GM12878 (cell line): Measurements from ENCODE around the gene SLC12A3. TPM values are rescaled to one million over a fixed set of nuclear protein-coding genes. Genes with fewer than 3 reads are reported as not detected.
"Not testable (repeated sequence)": the region's sequence is repeated elsewhere in the genome, so short reads cannot be mapped to it uniquely, and the experiment has no call there.

Source experiments
- ATAC-seq: fragments of 200-7000 bp; cut with Tn5 transposase; 3 replicates; pipeline ENCODE4 v1.9.1; 2020; ENCODE audit warnings: mild to moderate bottlenecking, moderate library complexity
- BruUV-seq: library from RNA; stranded (reverse); fragments of 400-500 nt; replicated peaks from 2 replicates; lab custom pipeline; 2021; lab: Mats Ljungman, UMichigan
- CTCF ChIA-PET: fragments of 300-600 bp; sonication (Branson Sonifier 250); formaldehyde crosslinking; extraction: SDS; loops from one replicate; lab custom pipeline; 2021; ENCODE audit warnings: inconsistent platforms; lab: Yijun Ruan, JAX
- POLR2A ChIA-PET: fragments of 350-600 bp; formaldehyde crosslinking; extraction: SDS; loops from one replicate; lab custom pipeline; 2021; ENCODE audit warnings: inconsistent platforms; lab: Charles Lee
- RAD21 ChIA-PET: fragments of 300-600 bp; sonication (Branson Sonifier 250); formaldehyde crosslinking; loops from one replicate; lab custom pipeline; 2023; ENCODE audit warnings: antibody characterized with exemption; ENCODE audit not compliant: unreplicated experiment; lab: Charles Lee
- SMC1A ChIA-PET: fragments of 300-600 bp; sonication (Branson Sonifier 250); formaldehyde crosslinking; loops from one replicate; lab custom pipeline; 2023; ENCODE audit not compliant: unreplicated experiment, uncharacterized antibody; lab: Charles Lee
- DNase-seq: peaks from one replicate; pipeline ENCODE4 v3.0.0-alpha.2; 2011; ENCODE audit warnings: low read depth, low spot score
- FAIRE-seq: peaks from 3 replicates; lab custom pipeline; 2011; peaks lifted over from hg19 to GRCh38; lab: Jason Lieb, UNC
- H2AFZ ChIP-seq: 2 replicates; pipeline ENCODE4 v1.6.0; 2011; ENCODE audit warnings: low read depth, low read length, control low read depth; ENCODE audit not compliant: control insufficient read depth
- H3K27ac ChIP-seq: 2 replicates; pipeline ENCODE4 v1.5.1; 2011; ENCODE audit warnings: control low read depth; ENCODE audit not compliant: control insufficient read depth, insufficient read depth
- H3K27me3 ChIP-seq, 2 experiments: replicated peaks in 1 of 2; 2 replicates each; pipeline versions ENCODE4 v1.6.0 to v1.6.1; 2011; ENCODE audit warnings: low read length in 1 of 2; ENCODE audit not compliant: control insufficient read depth in 2 of 2, insufficient read depth in 2 of 2
- H3K36me3 ChIP-seq, 2 experiments: 2 replicates each; pipeline ENCODE4 v1.5.1; 2011; ENCODE audit warnings: low read length in 1 of 2; ENCODE audit not compliant: control insufficient read depth in 2 of 2, insufficient read depth in 2 of 2
- H3K4me1 ChIP-seq: 2 replicates; pipeline ENCODE4 v1.6.1; 2011; ENCODE audit warnings: mild to moderate bottlenecking, low read length, moderate library complexity, mixed read lengths; ENCODE audit not compliant: control insufficient read depth, insufficient read depth
- H3K4me2 ChIP-seq: 2 replicates; pipeline ENCODE4 v1.6.0; 2011; ENCODE audit warnings: control low read depth; ENCODE audit not compliant: control insufficient read depth, insufficient read depth
- H3K4me3 ChIP-seq: fragments of 200-600 bp; sonication (generic); 2 replicates; pipeline ENCODE4 v1.5.1; 2016
- H3K79me2 ChIP-seq: 2 replicates; pipeline ENCODE4 v1.6.0; 2011; ENCODE audit warnings: low read length; ENCODE audit not compliant: control insufficient read depth, insufficient read depth
- H3K9ac ChIP-seq: 2 replicates; pipeline ENCODE4 v1.8.0; 2011; ENCODE audit warnings: low read length, control low read depth, mixed read lengths; ENCODE audit not compliant: control insufficient read depth, insufficient read depth
- H3K9me3 ChIP-seq: replicated peaks from 3 replicates; pipeline ENCODE4 v1.5.1; 2011; ENCODE audit warnings: mild to moderate bottlenecking, low read length; ENCODE audit not compliant: control insufficient read depth, insufficient read depth
- H4K20me1 ChIP-seq: 2 replicates; pipeline ENCODE4 v1.6.0; 2011; ENCODE audit not compliant: control insufficient read depth, insufficient read depth
- BHLHE40 ChIP-seq, 2 experiments: fragments of 450-650 bp in 1 of 2; IDR thresholded peaks; 2 replicates each; pipeline ENCODE4 v1.6.1; 2011 to 2017; ENCODE audit warnings: low read depth in 2 of 2, borderline replicate concordance in 1 of 2, improper control_type of control experiment in 1 of 2, low read length in 1 of 2, mild to moderate bottlenecking in 1 of 2
- MAX ChIP-seq: IDR thresholded peaks from 2 replicates; pipeline ENCODE4 v1.6.1; 2012; ENCODE audit warnings: low read depth, low read length, improper control_type of control experiment
- SKIL ChIP-seq: fragments of 450-650 bp; IDR thresholded peaks from 2 replicates; pipeline ENCODE4 v1.6.1; 2017; ENCODE audit warnings: mild to moderate bottlenecking, low read depth, inconsistent platforms; ENCODE audit not compliant: poor library complexity, severe bottlenecking
- TCF7 ChIP-seq: IDR thresholded peaks from 2 replicates; pipeline ENCODE4 v1.6.1; 2014; ENCODE audit warnings: antibody characterized with exemption, borderline replicate concordance
- ZNF592 ChIP-seq: fragments of 450-650 bp; IDR thresholded peaks from 2 replicates; pipeline ENCODE4 v1.6.1; 2017; ENCODE audit warnings: mild to moderate bottlenecking, moderate library complexity
- WGBS: methylation state at CpG from one replicate; pipeline ENCODE4 v1.1.6; 2016; ENCODE audit warnings: low lambda C conversion rate; ENCODE audit not compliant: insufficient replicate concordance, insufficient coverage; ENCODE audit errors: missing lambda C conversion rate; 5-methylcytosine and 5-hydroxymethylcytosine counted together
- in situ Hi-C: fragments of 300-500 bp; cut with MboI; formaldehyde crosslinking; loops from 9 replicates; pipeline ENCODE4 v1.14.3; 2018; ENCODE audit warnings: mixed read lengths
- intact Hi-C: fragments of 100-400 bp; cut with micrococcal nuclease; formaldehyde crosslinking; loops from one replicate; pipeline ENCODE4 v1.14.2; 2022; ENCODE audit not compliant: unreplicated experiment
- polyA plus RNA-seq, 11 experiments: library from polyadenylated mRNA; depleted of rRNA in 4 of 11; unstranded in 6 of 11; stranded (reverse) in 5 of 11; fragments of >200 nt; fragmentation: Nextera tagmentation in 4 of 11; fragmentation: Illumina TruSeq in 1 of 11; extraction: Ambion mirVana in 4 of 11; extraction: Trizol in 1 of 11; gene quantifications; 1 replicate in 1 of 11; 2 replicates in 10 of 11; pipeline versions ENCODE4 v1.2.1 to v1.2.3, GENCODE V29; 2011 to 2016; ENCODE audit warnings: inconsistent platforms in 2 of 11, missing spikeins in 2 of 11, low read depth in 1 of 11
- total RNA-seq, 4 experiments: library from RNA; depleted of rRNA in 3 of 4; stranded (reverse); fragments of >200 nt in 3 of 4; fragmentation: Illumina TruSeq in 1 of 4; extraction: Trizol in 1 of 4; gene quantifications; 2 replicates each; pipeline versions ENCODE4 v1.2.1 to v1.2.3, GENCODE V29; 2013 to 2021

The SLC12A3 gene
- total and polyA plus RNA-seq, 10 of the 15 experiments (the other 5 are each of a cell fraction or from before 2014, with no cell fraction given), result 0.05 to 6.3 (median 3.1) TPM

GRCh38 chr16:56868175-56868574 lies 3.2 kb downstream of the SLC12A3 start (continued):
- no peak for TF ChIP-seq SKIL
- TF ChIP-seq MAX, result no peak
- TF ChIP-seq BHLHE40 (IDR thresholded peaks at IDR 0.05; ENCODE audit: borderline replicate concordance in 1 of 2, low read depth in 2 of 2, low read length in 1 of 2), result no peak
- no peak for TF ChIP-seq ZNF592
- no peak for TF ChIP-seq TCF7
- TF ChIP-seq, all 136 proteins: peak for 0

- H4K20me1 ChIP-seq, ATAC-seq, H3K27me3 ChIP-seq, DNase-seq, H3K9me3 ChIP-seq, H3K9ac ChIP-seq, FAIRE-seq, H3K79me2 ChIP-seq, H3K36me3 ChIP-seq, H3K27ac ChIP-seq, H2AFZ ChIP-seq, BruUV-seq, H3K4me2 ChIP-seq, H3K4me3 ChIP-seq: not testable (repeated sequence)
- RAD21 ChIA-PET, result interaction anchor here (0.6 to 9.7 kb wide), 20 partner anchors 8 to 178 kb away, joined by 3 to 126 read pairs (median 5); no protein-coding TSS in a partner anchor
- CTCF ChIA-PET, result interaction anchor here (0.7 to 11.7 kb wide), 23 partner anchors 8 to 268 kb away, joined by 3 to 247 read pairs (median 6); partner anchors contain the start of genes CETP and HERPUD1
- WGBS, result 84% methylated on average over 5 of the region's 5 CpGs
- SMC1A ChIA-PET, result interaction anchor here (0.6 to 6.0 kb wide), 25 partner anchors 8 to 177 kb away, joined by 3 to 86 read pairs (median 4); partner anchors contain the start of gene CETP
- in situ Hi-C loops (loop anchor here (5.0 kb wide), 2 partner anchors 84 to 174 kb away; no protein-coding TSS in a partner anchor), intact Hi-C loops (loop anchor here (5.0 kb wide), 1 partner anchor 76 kb away; no protein-coding TSS in a partner anchor)
- POLR2A ChIA-PET, result interaction anchor here (0.7 to 3.6 kb wide), 13 partner anchors 13 to 85 kb away, joined by 3 to 11 read pairs (median 5); partner anchors contain the start of gene HERPUD1
- H3K4me1 ChIP-seq, result peaks cover 35% of the 10 kb centered on the region
These were observed 3.8 kb downstream of the SLC12A3 start for GRCh38 chr16:56868766-56869165.
